Osteoblast (primary cell): Measurements from ENCODE around the gene MTA3. TPM values are rescaled to one million over a fixed set of nuclear protein-coding genes. Genes with fewer than 3 reads are reported as not detected.

Experiments used
- DNase-seq: peaks from one replicate; pipeline ENCODE4 v3.0.0; 2011; ENCODE audit warnings: low spot score, mixed read lengths; ENCODE audit not compliant: insufficient read length; ENCODE audit errors: missing footprints
- H2AFZ ChIP-seq: 2 replicates; pipeline ENCODE4 v1.6.0; 2011; ENCODE audit warnings: mild to moderate bottlenecking, low read length
- H3K27ac ChIP-seq: 2 replicates; pipeline ENCODE4 v1.5.1; 2011; ENCODE audit warnings: mild to moderate bottlenecking, low read depth, low read length, moderate library complexity
- H3K27me3 ChIP-seq: 2 replicates; pipeline ENCODE4 v1.6.0; 2012; ENCODE audit warnings: mild to moderate bottlenecking, control low read depth, inconsistent platforms, low read length, moderate library complexity; ENCODE audit not compliant: insufficient read depth
- H3K36me3 ChIP-seq: 2 replicates; pipeline ENCODE4 v1.5.1; 2011; ENCODE audit warnings: mild to moderate bottlenecking, low read length, control low read depth, moderate library complexity; ENCODE audit not compliant: insufficient read depth
- H3K4me1 ChIP-seq: 2 replicates; pipeline ENCODE4 v1.5.1; 2011; ENCODE audit warnings: mild to moderate bottlenecking, low read length, control low read depth, moderate library complexity; ENCODE audit not compliant: insufficient read depth
- H3K4me2 ChIP-seq: 2 replicates; pipeline ENCODE4 v1.6.0; 2011; ENCODE audit warnings: mild to moderate bottlenecking, low read length; ENCODE audit not compliant: insufficient read depth
- H3K4me3 ChIP-seq: fragments of 200-600 bp; sonication (generic); 3 replicates; pipeline ENCODE4 v1.5.1; 2012; ENCODE audit warnings: mild to moderate bottlenecking, low read length, inconsistent platforms; ENCODE audit not compliant: insufficient read depth
- H3K79me2 ChIP-seq: 2 replicates; pipeline ENCODE4 v1.6.0; 2012; ENCODE audit warnings: mild to moderate bottlenecking, low read length, control low read depth, inconsistent platforms; ENCODE audit not compliant: insufficient read depth
- H3K9me3 ChIP-seq: 2 replicates; pipeline ENCODE4 v1.5.1; 2011; ENCODE audit warnings: low read depth, low read length, control low read depth
- H4K20me1 ChIP-seq: 2 replicates; pipeline ENCODE4 v1.6.0; 2012; ENCODE audit warnings: mild to moderate bottlenecking, low read length, control low read depth; ENCODE audit not compliant: insufficient read depth
- total RNA-seq: library from RNA; depleted of rRNA; stranded (reverse); fragments of >200 nt; gene quantifications from 2 replicates; pipeline ENCODE4 v1.2.3, GENCODE V29; 2012
- TF ChIP-seq, protein P1 (sequence below): IDR thresholded peaks from 2 replicates; pipeline ENCODE4 v1.5.1; 2011; ENCODE audit warnings: mild to moderate bottlenecking, low read depth, low read length, moderate library complexity; ENCODE audit errors: extremely low read depth

The MTA3 gene
- total RNA-seq, 1 donor = 29.3 TPM

DNA sequence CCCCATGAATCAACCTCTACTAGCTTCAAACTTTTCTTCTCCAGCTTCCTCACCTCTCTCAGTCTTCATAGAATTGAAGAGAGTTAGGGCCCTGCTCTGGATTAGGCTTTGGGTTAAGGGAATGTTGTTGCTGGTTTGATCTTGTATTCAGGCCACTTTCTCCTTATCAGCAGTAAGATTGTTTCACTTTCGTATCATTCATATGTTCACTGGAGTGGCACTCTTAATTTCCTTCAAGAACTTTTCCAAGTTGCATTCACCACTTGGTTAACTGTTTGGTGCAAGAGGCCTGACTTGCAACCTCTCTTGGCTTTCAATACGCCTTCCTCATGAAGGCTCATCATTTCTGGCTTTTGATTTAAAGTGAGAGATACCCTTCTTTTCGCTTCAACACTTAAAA, 172.7 kb downstream of the MTA3 start:
- Histone ChIP-seq H2AFZ (no peak overlapping the region), H3K9me3 (no peaks in the 10 kb centered on the region), H4K20me1 (no peaks in the 10 kb centered on the region), H3K27me3 (no peaks in the 10 kb centered on the region), H3K4me2 (no peak overlapping the region), H3K4me1 (no peaks in the 10 kb centered on the region), H3K79me2 (no peaks in the 10 kb centered on the region), H3K27ac (no peak overlapping the region), H3K4me3 (no peak overlapping the region), H3K36me3 (no peaks in the 10 kb centered on the region)
- no peak for DNase-seq
- TF ChIP-seq, protein P1, sequence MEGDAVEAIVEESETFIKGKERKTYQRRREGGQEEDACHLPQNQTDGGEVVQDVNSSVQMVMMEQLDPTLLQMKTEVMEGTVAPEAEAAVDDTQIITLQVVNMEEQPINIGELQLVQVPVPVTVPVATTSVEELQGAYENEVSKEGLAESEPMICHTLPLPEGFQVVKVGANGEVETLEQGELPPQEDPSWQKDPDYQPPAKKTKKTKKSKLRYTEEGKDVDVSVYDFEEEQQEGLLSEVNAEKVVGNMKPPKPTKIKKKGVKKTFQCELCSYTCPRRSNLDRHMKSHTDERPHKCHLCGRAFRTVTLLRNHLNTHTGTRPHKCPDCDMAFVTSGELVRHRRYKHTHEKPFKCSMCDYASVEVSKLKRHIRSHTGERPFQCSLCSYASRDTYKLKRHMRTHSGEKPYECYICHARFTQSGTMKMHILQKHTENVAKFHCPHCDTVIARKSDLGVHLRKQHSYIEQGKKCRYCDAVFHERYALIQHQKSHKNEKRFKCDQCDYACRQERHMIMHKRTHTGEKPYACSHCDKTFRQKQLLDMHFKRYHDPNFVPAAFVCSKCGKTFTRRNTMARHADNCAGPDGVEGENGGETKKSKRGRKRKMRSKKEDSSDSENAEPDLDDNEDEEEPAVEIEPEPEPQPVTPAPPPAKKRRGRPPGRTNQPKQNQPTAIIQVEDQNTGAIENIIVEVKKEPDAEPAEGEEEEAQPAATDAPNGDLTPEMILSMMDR = no peak

DNA sequence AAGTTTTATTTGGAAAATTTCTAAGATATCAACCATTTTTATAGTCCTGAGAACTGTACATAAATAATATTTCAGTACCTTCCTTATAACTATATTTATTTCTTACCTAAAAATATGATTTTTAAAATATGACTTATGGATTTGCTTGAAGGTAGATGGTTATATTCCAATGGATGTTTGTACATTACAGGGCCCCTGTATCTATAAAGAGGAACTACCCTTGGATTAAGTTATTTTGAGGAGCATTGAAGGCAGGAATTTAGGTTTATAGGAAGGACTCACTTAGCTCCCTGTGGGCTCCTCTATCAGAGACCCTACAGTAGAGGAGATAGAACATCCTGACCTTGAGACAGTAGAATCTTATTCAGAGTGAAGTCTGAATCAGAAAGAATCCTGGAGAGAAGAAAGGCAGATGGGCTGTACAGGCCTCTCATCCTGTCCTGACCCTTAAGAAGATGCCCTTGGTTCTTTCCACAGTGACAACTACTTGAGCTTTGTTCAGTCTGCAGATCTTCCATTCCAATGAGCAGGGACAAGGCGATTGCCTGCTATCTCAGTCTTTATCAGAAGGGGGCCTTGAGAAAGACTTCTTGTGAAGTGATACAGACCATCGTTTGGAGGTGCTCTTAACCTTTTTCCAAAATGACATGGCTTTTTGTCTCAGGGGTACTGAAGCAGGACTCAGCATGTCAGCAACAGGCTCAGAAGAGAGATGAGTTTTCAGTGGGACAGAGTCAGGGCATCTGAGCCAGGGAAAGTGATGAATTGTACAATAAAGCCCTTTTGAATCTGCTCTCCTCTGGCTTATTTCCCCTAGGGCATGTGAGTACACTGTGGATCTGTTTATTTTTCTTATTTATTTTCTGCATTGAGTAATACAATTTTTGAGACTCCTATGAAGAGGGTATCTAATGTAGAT, 174.6 kb downstream of the MTA3 start:
- Histone ChIP-seq H3K27me3 (no peaks in the 10 kb centered on the region), H4K20me1 (no peaks in the 10 kb centered on the region), H3K36me3 (no peaks in the 10 kb centered on the region), H3K79me2 (no peaks in the 10 kb centered on the region), H2AFZ (no peak overlapping the region), H3K4me2 (no peak overlapping the region), H3K4me3 (no peak overlapping the region), H3K9me3 (no peaks in the 10 kb centered on the region), H3K4me1 (no peaks in the 10 kb centered on the region), H3K27ac (no peak overlapping the region)
- TF ChIP-seq, protein P1 = no peak
- no peak for DNase-seq

DNA sequence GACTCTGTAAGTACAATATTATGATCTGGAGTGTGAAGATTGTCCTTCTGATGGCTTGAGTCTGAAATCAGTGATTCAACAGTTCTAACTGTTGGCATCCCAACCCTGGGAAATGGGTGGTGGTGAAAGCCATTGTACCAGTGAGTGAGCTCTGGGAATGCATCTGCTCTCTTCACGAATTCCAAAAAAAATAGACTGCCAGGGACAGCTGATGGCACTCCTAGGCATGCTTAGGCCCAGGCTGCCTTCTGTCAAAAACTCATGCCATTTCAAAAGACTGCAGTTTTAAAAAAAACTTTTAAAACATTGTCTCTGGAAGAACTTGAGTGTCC, 175.2 kb downstream of the MTA3 start:
- Histone ChIP-seq H3K27ac (no peak overlapping the region), H3K4me1 (no peaks in the 10 kb centered on the region), H3K36me3 (no peaks in the 10 kb centered on the region), H3K4me3 (no peak overlapping the region), H2AFZ (no peak overlapping the region), H3K9me3 (no peaks in the 10 kb centered on the region), H3K4me2 (no peak overlapping the region), H3K27me3 (no peaks in the 10 kb centered on the region), H3K79me2 (no peaks in the 10 kb centered on the region), H4K20me1 (no peaks in the 10 kb centered on the region)
- TF ChIP-seq, protein P1 = no peak
- DNase-seq = no peak

DNA sequence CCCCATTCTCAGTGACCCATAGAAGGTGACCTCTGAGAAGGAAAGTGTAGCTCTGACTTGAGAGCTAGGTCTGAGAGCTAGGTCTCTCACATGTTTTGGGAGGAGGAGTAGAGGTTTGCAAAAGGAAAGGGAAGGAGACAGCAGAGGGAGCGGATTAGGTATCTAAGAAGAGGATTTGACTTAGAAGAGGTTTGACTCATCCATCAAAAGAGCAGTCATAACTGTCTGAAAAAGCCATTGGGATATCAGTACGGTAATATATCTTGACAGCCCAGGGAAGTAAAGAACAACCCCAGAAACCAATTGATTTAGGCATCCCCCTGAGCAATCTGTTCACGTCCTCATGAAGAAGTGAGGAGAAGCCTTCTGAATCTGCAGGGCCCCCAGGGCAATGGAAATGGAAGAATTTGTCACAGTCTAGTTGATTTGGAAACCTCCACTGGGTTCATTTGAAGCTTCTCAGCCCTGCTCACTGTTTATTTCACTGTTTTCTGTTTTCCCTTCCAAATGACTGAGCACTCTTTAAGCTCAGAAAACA, 176.2 kb downstream of the MTA3 start:
- TF ChIP-seq, protein P1 = no peak
- H3K4me3 ChIP-seq = no peak overlapping the region
- H2AFZ ChIP-seq = no peak overlapping the region
- H3K9me3 ChIP-seq = no peaks in the 10 kb centered on the region
- no peaks in the 10 kb centered on the region for H3K79me2 ChIP-seq
- H3K4me1 ChIP-seq = no peaks in the 10 kb centered on the region
- no peaks in the 10 kb centered on the region for H4K20me1 ChIP-seq
- no peak overlapping the region for H3K4me2 ChIP-seq
- H3K36me3 ChIP-seq = no peaks in the 10 kb centered on the region
- DNase-seq = no peak
- no peaks in the 10 kb centered on the region for H3K27me3 ChIP-seq
- no peak overlapping the region for H3K27ac ChIP-seq
